Small intestine (tissue), 7 donors: ENCODE data around the gene ARID3A. TPM values are rescaled to one million over a fixed set of nuclear protein-coding genes. Genes with fewer than 3 reads are reported as not detected.
A peak's percentile ranks its signal among the peaks of the same experiment; 100 is the strongest.

Source experiments
- DNase-seq, 2 donors: peaks; one replicate each; pipeline versions ENCODE4 v3.0.0 to v3.0.0-alpha.2; 2013
- FAIRE-seq: peaks from 2 replicates; lab custom pipeline; 2012; peaks lifted over from hg19 to GRCh38; lab: Jason Lieb, UNC
- H3K27ac ChIP-seq, 3 donors: one replicate each; pipeline ENCODE4 v1.5.1; 2013; ENCODE audit warnings: low read length in 2 of 3, mild to moderate bottlenecking in 2 of 3, control low read depth in 1 of 3, inconsistent platforms in 1 of 3, low read depth in 1 of 3, moderate library complexity in 1 of 3
- H3K27me3 ChIP-seq, 3 donors: one replicate each; pipeline ENCODE4 v1.6.1; 2013; ENCODE audit warnings: low read length in 3 of 3, inconsistent platforms in 1 of 3; ENCODE audit not compliant: control insufficient read depth in 3 of 3, insufficient read depth in 3 of 3
- H3K36me3 ChIP-seq, 3 donors: one replicate each; pipeline ENCODE4 v1.6.1; 2013; ENCODE audit warnings: low read length in 3 of 3, inconsistent platforms in 1 of 3, low read depth in 1 of 3, mild to moderate bottlenecking in 1 of 3, moderate library complexity in 1 of 3; ENCODE audit not compliant: control insufficient read depth in 3 of 3, insufficient read depth in 2 of 3
- H3K4me1 ChIP-seq, 3 donors: one replicate each; pipeline ENCODE4 v1.6.1; 2013; ENCODE audit warnings: low read length in 2 of 3, inconsistent platforms in 1 of 3, low read depth in 1 of 3, mild to moderate bottlenecking in 1 of 3, moderate library complexity in 1 of 3; ENCODE audit not compliant: control insufficient read depth in 3 of 3, insufficient read depth in 2 of 3
- H3K4me3 ChIP-seq, 3 donors: one replicate each; pipeline ENCODE4 v1.5.1; 2013; ENCODE audit warnings: low read length in 3 of 3, control low read depth in 1 of 3, inconsistent platforms in 1 of 3, low read depth in 1 of 3, mild to moderate bottlenecking in 1 of 3, moderate library complexity in 1 of 3
- H3K9me3 ChIP-seq, 2 donors: one replicate each; pipeline ENCODE4 v1.6.1; 2013; ENCODE audit warnings: low read depth in 1 of 2, low read length in 1 of 2; ENCODE audit not compliant: control insufficient read depth in 2 of 2, insufficient read depth in 1 of 2
- WGBS, 3 donors: extraction: QIAGEN DNeasy Blood & Tissue Kit; methylation state at CpG; one replicate each; pipeline ENCODE4 v1.1.7; 2013; 5-methylcytosine and 5-hydroxymethylcytosine counted together
- polyA plus RNA-seq, 4 donors: library from polyadenylated mRNA; stranded (reverse) in 3 of 4; unstranded in 1 of 4; fragments of 200-250 nt in 3 of 4; fragments of 120-200 nt in 1 of 4; gene quantifications; one replicate each; pipeline versions ENCODE4 v1.2.1 to v1.2.3, GENCODE V29; 2013
- donor health status: healthy with polysubstance abuse.
- donor health status: control.
- donor health status: control.
- donor health status: Bipolar disorder and iron deficiency.
- donor health status: healthy.

Gene ARID3A
- polyA plus RNA-seq, 4 donors, result 1.3 to 242 (median 4.8) TPM

GRCh38 chr19:961866-962620, 36.2 kb downstream of the ARID3A start:
- no peaks in the 10 kb centered on the region for H3K27me3 ChIP-seq
- 48 to 59% (median 59%) methylated on average over 14 of the region's 14 CpGs for WGBS, 3 donors
- FAIRE-seq, result no peak
- peaks cover 0 to 50% (median 0%) of the 10 kb centered on the region in 3 donors for H3K4me1 ChIP-seq
- H3K27ac ChIP-seq, result peak overlapping the region in 1 of 3 donors; percentile 100
- peaks cover 0 to 97% (median 5%) of the 10 kb centered on the region in 3 donors for H3K36me3 ChIP-seq
- peak; percentile 52 to 95 for DNase-seq
- peaks cover 0 to 9% of the 10 kb centered on the region in 2 donors for H3K9me3 ChIP-seq
- H3K4me3 ChIP-seq, result peak overlapping the region in 1 of 3 donors; percentile 56

GRCh38 chr19:962683-963400, 37.0 kb downstream of the ARID3A start:
- WGBS, 3 donors, result 83 to 88% (median 88%) methylated on average over 31 of the region's 31 CpGs
- FAIRE-seq, result no peak
- DNase-seq, result no peak
- Histone ChIP-seq H3K36me3 (peaks cover 0 to 98% (median 5%) of the 10 kb centered on the region in 3 donors), H3K4me3 (no peak overlapping the region), H3K27me3 (no peaks in the 10 kb centered on the region), H3K4me1 (peaks cover 0 to 43% (median 0%) of the 10 kb centered on the region in 3 donors), H3K27ac (peak overlapping the region in 1 of 3 donors; percentile 100), H3K9me3 (peaks cover 0 to 11% of the 10 kb centered on the region in 2 donors)

- Histone ChIP-seq H3K27me3 (no peaks in the 10 kb centered on the region), H3K4me3 (no peak overlapping the region), H3K36me3 (peaks cover 0 to 98% (median 7%) of the 10 kb centered on the region in 3 donors), H3K27ac (peak overlapping the region in 1 of 3 donors; percentile 100), H3K9me3 (peaks cover 0 to 11% of the 10 kb centered on the region in 2 donors), H3K4me1 (peaks cover 0 to 40% (median 0%) of the 10 kb centered on the region in 3 donors)
- DNase-seq (peak in 1 of 2 donors; percentile 55), FAIRE-seq (no peak)
- 82 to 92% (median 85%) methylated on average over 10 to 11 of the region's 11 CpGs for WGBS, 3 donors
These were observed 37.7 kb downstream of the ARID3A start for GRCh38 chr19:963486-963951.

- Histone ChIP-seq H3K4me3 (no peak overlapping the region), H3K9me3 (peaks cover 0 to 11% of the 10 kb centered on the region in 2 donors), H3K27ac (peak overlapping the region in 1 of 3 donors; percentile 100), H3K36me3 (peaks cover 0 to 99% (median 7%) of the 10 kb centered on the region in 3 donors), H3K4me1 (peaks cover 0 to 40% (median 0%) of the 10 kb centered on the region in 3 donors), H3K27me3 (no peaks in the 10 kb centered on the region)
- WGBS, 3 donors, result 95 to 97% (median 95%) methylated on average over 16 of the region's 16 CpGs
- FAIRE-seq (no peak), DNase-seq (peak in 1 of 2 donors; percentile 16)
These were observed 38.3 kb downstream of the ARID3A start for GRCh38 chr19:964116-964520.

GRCh38 chr19:964761-965694, 39.2 kb downstream of the ARID3A start:
- DNase-seq, result peak in 1 of 2 donors; percentile 40
- H3K36me3 ChIP-seq, result peaks cover 0 to 99% (median 7%) of the 10 kb centered on the region in 3 donors
- no peak for FAIRE-seq
- H3K9me3 ChIP-seq, result peaks cover 0 to 12% of the 10 kb centered on the region in 2 donors
- peak overlapping the region in 1 of 3 donors; percentile 32 for H3K27ac ChIP-seq
- peaks cover 0 to 37% (median 0%) of the 10 kb centered on the region in 3 donors for H3K4me1 ChIP-seq
- H3K27me3 ChIP-seq, result no peaks in the 10 kb centered on the region
- no peak overlapping the region for H3K4me3 ChIP-seq
- WGBS, 3 donors, result 95 to 96% (median 96%) methylated on average over 19 of the region's 19 CpGs

GRCh38 chr19:966485-967088, 40.8 kb downstream of the ARID3A start:
- Histone ChIP-seq H3K36me3 (peaks cover 6 to 99% (median 7%) of the 10 kb centered on the region in 3 donors), H3K4me3 (no peak overlapping the region), H3K27ac (no peak overlapping the region), H3K27me3 (no peaks in the 10 kb centered on the region), H3K9me3 (peaks cover 2 to 23% of the 10 kb centered on the region in 2 donors), H3K4me1 (peaks cover 0 to 21% (median 0%) of the 10 kb centered on the region in 3 donors)
- FAIRE-seq, result no peak
- WGBS, 3 donors, result 92 to 94% (median 93%) methylated on average over 17 of the region's 17 CpGs
- peak in 1 of 2 donors; percentile 24 for DNase-seq

- Histone ChIP-seq H3K4me1 (no peaks in the 10 kb centered on the region), H3K9me3 (peaks cover 2 to 20% of the 10 kb centered on the region in 2 donors), H3K36me3 (peaks cover 6 to 94% (median 9%) of the 10 kb centered on the region in 3 donors), H3K4me3 (no peak overlapping the region), H3K27me3 (no peaks in the 10 kb centered on the region), H3K27ac (no peak overlapping the region)
- WGBS, 3 donors, result 95 to 97% (median 96%) methylated on average over 14 of the region's 14 CpGs
- DNase-seq, result peak in 1 of 2 donors; percentile 51
- no peak for FAIRE-seq
These were observed 44.9 kb downstream of the ARID3A start for GRCh38 chr19:970695-971094.
